Stimulated activated CD8-positive, alpha-beta memory T cell treated with anti-CD3 and anti-CD28 coated beads, Interleukin-12 subunit alpha, Interleukin-12 subunit beta, amount 100 ng/mL, for 1 hour (primary cell): ENCODE data around the gene N4BP2.

Source experiments
- DNase-seq: peaks from one replicate; pipeline ENCODE4 v3.0.0-alpha.2; 2020; ENCODE audit warnings: low read depth

The N4BP2 gene

GRCh38 chr4:40152637-40153036 lies 96.0 kb downstream of the N4BP2 start:
- DNase-seq, result no peak

GRCh38 chr4:40157436-40157835 lies 100.8 kb downstream of the N4BP2 start:
- DNase-seq, result no peak

GRCh38 chr4:40160258-40160657 lies 103.6 kb downstream of the N4BP2 start:
- no peak for DNase-seq

GRCh38 chr4:40164459-40164858 lies 107.8 kb downstream of the N4BP2 start:
- no peak for DNase-seq

GRCh38 chr4:40165916-40166315 lies 109.3 kb downstream of the N4BP2 start:
- DNase-seq, result no peak

- DNase-seq, result no peak
Observed at GRCh38 chr4:40168070-40168469, 111.4 kb downstream of the N4BP2 start.

- DNase-seq, result no peak
Observed at GRCh38 chr4:40170588-40170987, 113.9 kb downstream of the N4BP2 start.

- no peak for DNase-seq
Observed at GRCh38 chr4:40173470-40173875, 116.8 kb downstream of the N4BP2 start.

- no peak for DNase-seq
Observed at GRCh38 chr4:40176602-40177001, 120.0 kb downstream of the N4BP2 start.

- no peak for DNase-seq
Observed at GRCh38 chr4:40177591-40177990, 120.9 kb downstream of the N4BP2 start.

GRCh38 chr4:40178672-40179071 lies 122.0 kb downstream of the N4BP2 start:
- no peak for DNase-seq

GRCh38 chr4:40179360-40179759 lies 122.7 kb downstream of the N4BP2 start:
- no peak for DNase-seq

- no peak for DNase-seq
Observed at GRCh38 chr4:40180356-40180755, 123.7 kb downstream of the N4BP2 start.

GRCh38 chr4:40182001-40182400 lies 125.4 kb downstream of the N4BP2 start:
- no peak for DNase-seq

- no peak for DNase-seq
Observed at GRCh38 chr4:40182954-40183353, 126.3 kb downstream of the N4BP2 start.

- no peak for DNase-seq
Observed at GRCh38 chr4:40183615-40184411, 127.2 kb downstream of the N4BP2 start.

GRCh38 chr4:40185830-40186664 lies 129.4 kb downstream of the N4BP2 start:
- no peak for DNase-seq

- DNase-seq, result no peak
Observed at GRCh38 chr4:40186665-40187014, 130.0 kb downstream of the N4BP2 start.

- no peak for DNase-seq
Observed at GRCh38 chr4:40187386-40187906, 130.8 kb downstream of the N4BP2 start.

- DNase-seq, result no peak
Observed at GRCh38 chr4:40190019-40190418, 133.4 kb downstream of the N4BP2 start.

GRCh38 chr4:40190465-40190864 lies 133.8 kb downstream of the N4BP2 start:
- DNase-seq, result no peak

- no peak for DNase-seq
Observed at GRCh38 chr4:40190880-40191815, 134.5 kb downstream of the N4BP2 start.
